ENCODE results near the gene CYP39A1.
"Not testable (repeated sequence)": the region's sequence is repeated elsewhere in the genome, so short reads cannot be mapped to it uniquely, and the experiment has no call there.

Gene CYP39A1

DNA sequence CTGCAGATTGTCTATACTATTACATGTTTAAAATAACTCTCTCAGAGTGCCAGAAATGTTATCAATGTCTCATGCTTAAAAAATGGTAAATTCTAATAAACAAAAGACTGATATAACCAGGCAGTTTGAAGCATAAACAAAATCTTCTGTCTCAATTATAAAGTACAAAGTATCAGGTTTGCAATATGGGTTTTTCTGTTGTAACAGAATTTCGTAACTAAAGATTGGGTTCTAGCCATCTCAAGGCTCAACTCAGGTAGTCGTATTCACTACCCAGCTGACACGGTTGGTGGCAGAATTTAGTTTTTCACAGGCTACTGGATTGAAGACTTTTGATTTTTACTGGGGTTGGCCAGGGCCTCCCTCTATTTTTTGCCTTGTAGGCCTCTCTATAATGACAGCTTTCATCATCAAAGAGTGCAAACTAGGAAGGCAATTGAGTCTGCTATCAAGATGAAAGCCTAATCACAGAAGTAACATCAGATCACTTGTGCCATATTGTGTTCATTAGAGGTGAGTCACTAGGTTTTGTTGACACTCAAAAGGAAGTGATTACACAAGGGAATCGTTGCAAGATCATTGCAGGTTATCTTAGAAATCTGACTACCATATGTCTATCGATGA lies 3.6 kb downstream of the CYP39A1 start:
- no peak overlapping the region for H3K4ac ChIP-seq (ENCODE audit: low read depth, low read length)
- no CpG with 5 or more reads among the region's 5 CpGs for WGBS (ENCODE audit: extremely low coverage, insufficient coverage, insufficient read length)
- H3K4me3 ChIP-seq (ENCODE audit: low read depth, low read length), result no peak overlapping the region
- H3K4me1 ChIP-seq (ENCODE audit: control insufficient read depth in 1 of 2, insufficient read depth in 2 of 2, low read length in 2 of 2), result peaks cover 0 to 4% of the 10 kb centered on the region in 2 experiments
- H4K12ac ChIP-seq (ENCODE audit: low read depth, low read length), result no peak overlapping the region
- no peak overlapping the region for H2AFZ ChIP-seq (ENCODE audit: insufficient read depth, low read length, poor library complexity)
- H3K79me1 ChIP-seq (ENCODE audit: low read length), result no peaks in the 10 kb centered on the region
- peaks cover 3% of the 10 kb centered on the region for H3K27me3 ChIP-seq (ENCODE audit: insufficient read depth, low read length)
- peaks cover 2% of the 10 kb centered on the region for H3K79me2 ChIP-seq (ENCODE audit: control insufficient read depth, insufficient read depth, low read length, poor library complexity)
- H2AK5ac ChIP-seq (ENCODE audit: low read length), result no peak overlapping the region
- DNase-seq, result peak in 1 of 2 donors; percentile 67
- H3K14ac ChIP-seq (ENCODE audit: low read length), result no peak overlapping the region
- H3K9me3 ChIP-seq (ENCODE audit: insufficient read depth, low read depth, low read length), result no peaks in the 10 kb centered on the region
- H3K18ac ChIP-seq (ENCODE audit: low read length), result no peak overlapping the region
- no peak overlapping the region for H4K91ac ChIP-seq (ENCODE audit: low read depth, low read length)
- H2BK12ac ChIP-seq (ENCODE audit: low read length), result no peak overlapping the region
- no peak overlapping the region for H3K27ac ChIP-seq (ENCODE audit: low read depth, low read length)
- no peak overlapping the region for H3K23ac ChIP-seq (ENCODE audit: low read length)
- no peak overlapping the region for H3K4me2 ChIP-seq (ENCODE audit: low read length)
- no peak overlapping the region for H4K8ac ChIP-seq (ENCODE audit: low read depth, low read length)
- no peak overlapping the region for H2BK120ac ChIP-seq (ENCODE audit: insufficient read depth, low read length, poor library complexity)
- no peak overlapping the region for H3K9ac ChIP-seq (ENCODE audit: low read length)
- H3K36me3 ChIP-seq (ENCODE audit: control insufficient read depth in 1 of 2, insufficient read depth in 2 of 2, low read length in 2 of 2), result no peaks in the 10 kb centered on the region
- no peak overlapping the region for H2BK5ac ChIP-seq (ENCODE audit: low read depth, low read length, poor library complexity)

DNA sequence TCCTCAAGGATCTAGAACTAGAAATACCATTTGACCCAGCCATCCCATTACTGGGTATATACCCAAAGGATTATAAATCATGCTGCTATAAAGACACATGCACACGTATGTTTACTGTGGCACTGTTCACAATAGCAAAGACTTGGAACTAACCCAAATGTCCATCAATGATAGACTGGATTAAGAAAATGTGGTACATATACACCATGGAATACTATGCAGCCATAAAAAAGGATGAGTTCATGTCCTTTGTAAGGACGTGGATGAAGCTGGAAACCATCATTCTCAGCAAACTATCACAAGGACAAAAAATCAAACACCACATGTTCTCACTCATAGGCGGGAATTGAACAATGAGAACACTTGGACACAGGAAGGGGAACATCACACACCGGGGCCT lies 4.5 kb downstream of the CYP39A1 start:
- H3K4ac ChIP-seq (ENCODE audit: low read depth, low read length); H3K9ac ChIP-seq (ENCODE audit: low read length); H3K79me2 ChIP-seq (ENCODE audit: control insufficient read depth, insufficient read depth, low read length, poor library complexity); H3K4me3 ChIP-seq (ENCODE audit: low read depth, low read length); H4K91ac ChIP-seq (ENCODE audit: low read depth, low read length); H4K12ac ChIP-seq (ENCODE audit: low read depth, low read length); H3K9me3 ChIP-seq (ENCODE audit: insufficient read depth, low read depth, low read length); H3K4me1 ChIP-seq (ENCODE audit: control insufficient read depth in 1 of 2, insufficient read depth in 2 of 2, low read length in 2 of 2); H3K27me3 ChIP-seq (ENCODE audit: insufficient read depth, low read length); H2AFZ ChIP-seq (ENCODE audit: insufficient read depth, low read length, poor library complexity); H2BK120ac ChIP-seq (ENCODE audit: insufficient read depth, low read length, poor library complexity); H3K23ac ChIP-seq (ENCODE audit: low read length); H2BK5ac ChIP-seq (ENCODE audit: low read depth, low read length, poor library complexity); H2AK5ac ChIP-seq (ENCODE audit: low read length); H2BK12ac ChIP-seq (ENCODE audit: low read length); H3K18ac ChIP-seq (ENCODE audit: low read length); H3K36me3 ChIP-seq (ENCODE audit: control insufficient read depth in 1 of 2, insufficient read depth in 2 of 2, low read length in 2 of 2); H4K8ac ChIP-seq (ENCODE audit: low read depth, low read length); DNase-seq; H3K4me2 ChIP-seq (ENCODE audit: low read length); H3K14ac ChIP-seq (ENCODE audit: low read length); H3K79me1 ChIP-seq (ENCODE audit: low read length); H3K27ac ChIP-seq (ENCODE audit: low read depth, low read length): not testable (repeated sequence)
- WGBS (ENCODE audit: extremely low coverage, insufficient coverage, insufficient read length), result no CpG with 5 or more reads among the region's 4 CpGs

DNA sequence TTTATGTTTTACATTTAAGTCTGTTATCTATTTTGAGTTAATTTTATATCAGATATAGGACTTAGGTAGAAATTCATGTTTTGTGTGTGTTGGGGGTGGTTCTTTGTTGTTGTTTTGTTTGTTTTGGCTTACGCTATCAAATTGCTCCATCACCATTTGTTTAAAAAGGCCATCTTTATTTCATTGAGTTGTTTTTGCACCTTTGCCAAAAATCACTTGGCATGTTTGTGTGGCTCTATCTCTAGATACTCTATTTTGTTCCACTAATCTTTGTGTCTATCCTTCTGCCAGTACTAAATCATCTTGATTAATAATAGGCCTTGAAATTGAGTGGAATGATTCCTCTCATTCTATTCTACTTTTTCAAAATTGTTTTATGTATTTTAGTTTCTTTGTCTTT lies 7.4 kb downstream of the CYP39A1 start:
- no peak for DNase-seq

DNA sequence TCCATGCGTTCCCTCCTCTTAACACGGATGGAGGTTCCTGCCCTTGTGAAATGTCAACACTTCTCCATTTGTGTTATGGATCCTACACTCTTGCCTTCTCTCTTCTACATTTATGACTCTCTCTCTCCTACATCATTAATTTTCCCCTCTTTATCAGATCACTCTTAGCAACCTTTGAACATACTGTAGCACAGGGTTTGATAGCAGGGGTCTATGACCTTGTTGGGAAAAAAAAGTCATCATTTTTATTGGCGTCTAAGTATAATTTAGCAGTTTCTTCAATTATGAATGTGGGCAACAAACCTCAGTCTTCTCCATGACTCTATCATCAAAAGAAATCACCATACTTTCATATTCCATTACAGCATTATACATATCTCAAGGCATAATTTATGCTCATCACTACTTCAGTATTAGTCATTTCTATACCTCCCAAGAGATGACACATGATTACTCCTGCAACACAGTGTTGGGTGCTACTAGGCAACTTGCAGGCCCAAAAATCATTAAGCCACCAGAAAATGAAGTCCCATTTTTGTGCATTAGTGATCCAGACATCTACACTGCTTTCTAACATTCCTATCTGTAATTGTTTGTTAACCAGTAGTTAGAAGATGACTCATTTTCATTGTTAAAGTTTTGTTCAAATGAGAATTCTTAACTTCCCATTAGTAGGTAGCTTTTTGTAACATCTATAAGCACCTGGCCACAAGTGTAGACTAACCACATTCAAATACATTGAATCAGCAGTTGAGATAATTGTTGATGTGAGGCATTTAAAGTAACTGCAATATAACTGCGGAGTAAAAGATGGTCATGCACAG lies 9.5 kb downstream of the CYP39A1 start:
- Histone ChIP-seq H3K9me3 (ENCODE audit: insufficient read depth, low read depth, low read length) (no peaks in the 10 kb centered on the region), H3K9ac (ENCODE audit: low read length) (no peak overlapping the region), H2BK120ac (ENCODE audit: insufficient read depth, low read length, poor library complexity) (no peak overlapping the region), H3K79me2 (ENCODE audit: control insufficient read depth, insufficient read depth, low read length, poor library complexity) (no peaks in the 10 kb centered on the region), H4K12ac (ENCODE audit: low read depth, low read length) (no peak overlapping the region), H3K4me2 (ENCODE audit: low read length) (no peak overlapping the region), H2BK5ac (ENCODE audit: low read depth, low read length, poor library complexity) (no peak overlapping the region), H3K4ac (ENCODE audit: low read depth, low read length) (no peak overlapping the region), H2AK5ac (ENCODE audit: low read length) (no peak overlapping the region), H2AFZ (ENCODE audit: insufficient read depth, low read length, poor library complexity) (no peak overlapping the region), H3K23ac (ENCODE audit: low read length) (no peak overlapping the region), H3K4me3 (ENCODE audit: low read depth, low read length) (no peak overlapping the region), H3K14ac (ENCODE audit: low read length) (no peak overlapping the region), H3K79me1 (ENCODE audit: low read length) (no peaks in the 10 kb centered on the region), H3K27ac (ENCODE audit: low read depth, low read length) (no peak overlapping the region), H3K36me3 (ENCODE audit: control insufficient read depth in 1 of 2, insufficient read depth in 2 of 2, low read length in 2 of 2) (no peaks in the 10 kb centered on the region), H2BK12ac (ENCODE audit: low read length) (no peak overlapping the region), H3K4me1 (ENCODE audit: control insufficient read depth in 1 of 2, insufficient read depth in 2 of 2, low read length in 2 of 2) (peaks cover 0 to 2% of the 10 kb centered on the region in 2 experiments), H3K27me3 (ENCODE audit: insufficient read depth, low read length) (no peaks in the 10 kb centered on the region), H4K91ac (ENCODE audit: low read depth, low read length) (no peak overlapping the region), H4K8ac (ENCODE audit: low read depth, low read length) (no peak overlapping the region), H3K18ac (ENCODE audit: low read length) (no peak overlapping the region)
- no CpG with 5 or more reads among the region's 4 CpGs for WGBS (ENCODE audit: extremely low coverage, insufficient coverage, insufficient read length)
- DNase-seq, result peak; percentile 67 to 92

More for the DNA sequence above, 7.4 kb downstream of the CYP39A1 start:
- H3K4me2 ChIP-seq (ENCODE audit: low read length), result no peak overlapping the region
- H2BK12ac ChIP-seq (ENCODE audit: low read length), result no peak overlapping the region
- H3K18ac ChIP-seq (ENCODE audit: low read length), result no peak overlapping the region
- no peak overlapping the region for H2AK5ac ChIP-seq (ENCODE audit: low read length)
- H2BK5ac ChIP-seq (ENCODE audit: low read depth, low read length, poor library complexity), result no peak overlapping the region
- no peak overlapping the region for H4K12ac ChIP-seq (ENCODE audit: low read depth, low read length)
- no peaks in the 10 kb centered on the region for H3K79me1 ChIP-seq (ENCODE audit: low read length)
- no peaks in the 10 kb centered on the region for H3K4me1 ChIP-seq (ENCODE audit: control insufficient read depth in 1 of 2, insufficient read depth in 2 of 2, low read length in 2 of 2)
- H3K9me3 ChIP-seq (ENCODE audit: insufficient read depth, low read depth, low read length), result no peaks in the 10 kb centered on the region
- no peaks in the 10 kb centered on the region for H3K36me3 ChIP-seq (ENCODE audit: control insufficient read depth in 1 of 2, insufficient read depth in 2 of 2, low read length in 2 of 2)
- no peak overlapping the region for H2AFZ ChIP-seq (ENCODE audit: insufficient read depth, low read length, poor library complexity)
- H3K4me3 ChIP-seq (ENCODE audit: low read depth, low read length), result no peak overlapping the region
- no peak overlapping the region for H3K23ac ChIP-seq (ENCODE audit: low read length)
- WGBS (ENCODE audit: extremely low coverage, insufficient coverage, insufficient read length), result no CpG with 5 or more reads among the region's 1 CpG
- H2BK120ac ChIP-seq (ENCODE audit: insufficient read depth, low read length, poor library complexity), result no peak overlapping the region
- no peak overlapping the region for H4K8ac ChIP-seq (ENCODE audit: low read depth, low read length)
- H3K4ac ChIP-seq (ENCODE audit: low read depth, low read length), result no peak overlapping the region
- H3K9ac ChIP-seq (ENCODE audit: low read length), result no peak overlapping the region
- H3K27me3 ChIP-seq (ENCODE audit: insufficient read depth, low read length), result no peaks in the 10 kb centered on the region
- H4K91ac ChIP-seq (ENCODE audit: low read depth, low read length), result no peak overlapping the region
- H3K14ac ChIP-seq (ENCODE audit: low read length), result no peak overlapping the region
- H3K79me2 ChIP-seq (ENCODE audit: control insufficient read depth, insufficient read depth, low read length, poor library complexity), result no peaks in the 10 kb centered on the region
- no peak overlapping the region for H3K27ac ChIP-seq (ENCODE audit: low read depth, low read length)
